ENCODE measurements around the gene IGSF6.
"Not testable (repeated sequence)": the region's sequence is repeated elsewhere in the genome, so short reads cannot be mapped to it uniquely, and the experiment has no call there.

IGSF6 gene

GRCh38 chr16:21608639-21609328, 43.6 kb downstream of the IGSF6 start:
- no peak for DNase-seq (ENCODE audit: low read depth, low spot score)
- H3K27ac ChIP-seq = no peak overlapping the region

GRCh38 chr16:21605848-21606247, 46.6 kb downstream of the IGSF6 start:
- H3K27ac ChIP-seq; DNase-seq (ENCODE audit: low read depth, low spot score): not testable (repeated sequence)

GRCh38 chr16:21603928-21604327, 48.5 kb downstream of the IGSF6 start:
- no peak overlapping the region for H3K27ac ChIP-seq
- DNase-seq (ENCODE audit: low read depth, low spot score) = no peak

GRCh38 chr16:21602785-21603184, 49.6 kb downstream of the IGSF6 start:
- DNase-seq (ENCODE audit: low read depth, low spot score) = no peak
- H3K27ac ChIP-seq = no peak overlapping the region

GRCh38 chr16:21600031-21600773, 52.2 kb downstream of the IGSF6 start:
- no peak for DNase-seq (ENCODE audit: low read depth, low spot score)
- H3K27ac ChIP-seq = peak overlapping the region; percentile 88

GRCh38 chr16:21599122-21600030, 53.0 kb downstream of the IGSF6 start, which contains the start of gene METTL9:
Gene METTL9 (plus strand): TSS chr16:21599577. CDS start chr16:21599734, 157 bp downstream.
- H3K27ac ChIP-seq = peak within 1 kb of the TSS; percentile 88

GRCh38 chr16:21598701-21599121, 53.7 kb downstream of the IGSF6 start:
- no peak for DNase-seq (ENCODE audit: low read depth, low spot score)
- H3K27ac ChIP-seq = peak overlapping the region; percentile 88

More at GRCh38 chr16:21599122-21600030, 53.0 kb downstream of the IGSF6 start, which contains the start of gene METTL9:
- DNase-seq (ENCODE audit: low read depth, low spot score) = peak; percentile 68

- DNase-seq (ENCODE audit: low read depth, low spot score) = no peak
- no peak overlapping the region for H3K27ac ChIP-seq
These were observed 54.2 kb downstream of the IGSF6 start for GRCh38 chr16:21598206-21598605.

GRCh38 chr16:21597561-21598030, 54.8 kb downstream of the IGSF6 start:
- no peak overlapping the region for H3K27ac ChIP-seq
- no peak for DNase-seq (ENCODE audit: low read depth, low spot score)

- no peak overlapping the region for H3K27ac ChIP-seq
- DNase-seq (ENCODE audit: low read depth, low spot score) = no peak
These were observed 58.7 kb downstream of the IGSF6 start for GRCh38 chr16:21593530-21594289.

- no peak for DNase-seq (ENCODE audit: low read depth, low spot score)
- H3K27ac ChIP-seq = no peak overlapping the region
These were observed 60.2 kb downstream of the IGSF6 start for GRCh38 chr16:21592191-21592590.

GRCh38 chr16:21590796-21591195, 61.6 kb downstream of the IGSF6 start:
- H3K27ac ChIP-seq = peak overlapping the region; percentile 21
- DNase-seq (ENCODE audit: low read depth, low spot score) = no peak

- peak overlapping the region; percentile 21 for H3K27ac ChIP-seq
- DNase-seq (ENCODE audit: low read depth, low spot score) = no peak
These were observed 62.1 kb downstream of the IGSF6 start for GRCh38 chr16:21590287-21590686.

- H3K27ac ChIP-seq = no peak overlapping the region
These were observed 62.9 kb downstream of the IGSF6 start for GRCh38 chr16:21589551-21589950.

More at GRCh38 chr16:21589551-21589950, 62.9 kb downstream of the IGSF6 start:
- DNase-seq (ENCODE audit: low read depth, low spot score) = no peak

Measured in epithelial cell of prostate (primary cell).